Hippocampal formation (tissue), 2 donors: ENCODE results near the gene CDYL2.
"Not testable (repeated sequence)": the region's sequence is repeated elsewhere in the genome, so short reads cannot be mapped to it uniquely, and the experiment has no call there.

Experiments
- DNase-seq, 2 donors: peaks; one replicate each; lab custom pipeline; 2025; lab: John Stamatoyannopoulos, UW

The CDYL2 gene

GRCh38 chr16:80804526-80805383 lies at the start of gene CDYL2:
TSS of gene CDYL2 (minus strand) at chr16:80804598. CDS start at chr16:80804173, 425 bp downstream.
- DNase-seq, result no peak

GRCh38 chr16:80852261-80852872 lies 48.0 kb upstream of the CDYL2 start:
- DNase-seq, result no peak

- no peak for DNase-seq
Observed at GRCh38 chr16:80851831-80852230, 47.4 kb upstream of the CDYL2 start.

GRCh38 chr16:80850757-80851156 lies 46.4 kb upstream of the CDYL2 start:
- DNase-seq, result no peak

- DNase-seq, result no peak
Observed at GRCh38 chr16:80848862-80849261, 44.5 kb upstream of the CDYL2 start.

- no peak for DNase-seq
Observed at GRCh38 chr16:80846680-80847079, 42.3 kb upstream of the CDYL2 start.

GRCh38 chr16:80846275-80846674 lies 41.9 kb upstream of the CDYL2 start:
- no peak for DNase-seq

- DNase-seq, result no peak
Observed at GRCh38 chr16:80844395-80844794, 40.0 kb upstream of the CDYL2 start.

- no peak for DNase-seq
Observed at GRCh38 chr16:80841231-80841630, 36.8 kb upstream of the CDYL2 start.

- no peak for DNase-seq
Observed at GRCh38 chr16:80837533-80838147, 33.2 kb upstream of the CDYL2 start.

- DNase-seq, result no peak
Observed at GRCh38 chr16:80836846-80837245, 32.4 kb upstream of the CDYL2 start.

GRCh38 chr16:80836202-80836601 lies 31.8 kb upstream of the CDYL2 start:
- DNase-seq, result no peak

- no peak for DNase-seq
Observed at GRCh38 chr16:80831039-80831438, 26.6 kb upstream of the CDYL2 start.

GRCh38 chr16:80828495-80828894 lies 24.1 kb upstream of the CDYL2 start:
- no peak for DNase-seq

- no peak for DNase-seq
Observed at GRCh38 chr16:80827007-80827406, 22.6 kb upstream of the CDYL2 start.

GRCh38 chr16:80825365-80825758 lies 21.0 kb upstream of the CDYL2 start:
- no peak for DNase-seq

- no peak for DNase-seq
Observed at GRCh38 chr16:80824623-80825364, 20.4 kb upstream of the CDYL2 start.

- DNase-seq, result no peak
Observed at GRCh38 chr16:80819988-80820387, 15.6 kb upstream of the CDYL2 start.

GRCh38 chr16:80816356-80816755 lies 12.0 kb upstream of the CDYL2 start:
- DNase-seq, result no peak

- not testable (repeated sequence) for DNase-seq
Observed at GRCh38 chr16:80815278-80815677, 10.9 kb upstream of the CDYL2 start.

GRCh38 chr16:80812593-80812992 lies 8.2 kb upstream of the CDYL2 start:
- no peak for DNase-seq

GRCh38 chr16:80809366-80809765 lies 5.0 kb upstream of the CDYL2 start:
- DNase-seq, result no peak
